OCI-LY3 (cell line): ENCODE measurements around the gene PRICKLE2.

Experiments
- H2AFZ ChIP-seq: fragments of 200-600, 300-600 bp; shearing (Covaris generic); 2 replicates; pipeline ENCODE4 v1.6.0; 2014; ENCODE audit warnings: antibody characterized with exemption, low read depth, low read length
- H3K27ac ChIP-seq: fragments of 200-600, 300-600 bp; sonication (generic); 2 replicates; pipeline ENCODE4 v1.5.1; 2014; ENCODE audit warnings: mild to moderate bottlenecking, low read length, moderate library complexity, mixed read lengths
- H3K27me3 ChIP-seq: fragments of 200-600, 300-600 bp; sonication (generic); 2 replicates; pipeline ENCODE4 v1.6.1; 2014; ENCODE audit warnings: low read depth, low read length, mixed read lengths
- H3K36me3 ChIP-seq: fragments of 200-600, 300-600 bp; sonication (generic); replicated peaks from 2 replicates; pipeline ENCODE3; 2014; ENCODE audit warnings: low read depth, low read length, mixed read lengths
- H3K4me1 ChIP-seq: fragments of 300-600, 200-600 bp; sonication (generic); 2 replicates; pipeline ENCODE4 v1.6.1; 2014; ENCODE audit warnings: low read length, mixed read lengths
- H3K4me2 ChIP-seq: fragments of 200-600, 300-600 bp; sonication (generic); 2 replicates; pipeline ENCODE4 v1.6.1; 2014; ENCODE audit warnings: low read length, mixed read lengths
- H3K4me3 ChIP-seq: fragments of 300-600, 200-600 bp; sonication (generic); 2 replicates; pipeline ENCODE4 v1.5.1; 2014; ENCODE audit warnings: antibody characterized with exemption, mild to moderate bottlenecking, low read length, moderate library complexity
- H3K79me2 ChIP-seq: fragments of 300-600, 200-600 bp; shearing (Covaris generic); 2 replicates; pipeline ENCODE4 v1.6.1; 2014; ENCODE audit warnings: mild to moderate bottlenecking, low read length, mixed read lengths
- H3K9ac ChIP-seq: fragments of 300-600, 200-600 bp; shearing (Covaris generic); 2 replicates; pipeline ENCODE4 v1.6.0; 2014; ENCODE audit warnings: mild to moderate bottlenecking, low read length, moderate library complexity
- H3K9me3 ChIP-seq: fragments of 200-600, 300-600 bp; shearing (Covaris generic); 2 replicates; pipeline ENCODE4 v1.6.1; 2014; ENCODE audit warnings: low read length, mixed read lengths; ENCODE audit not compliant: insufficient read depth
- H4K20me1 ChIP-seq: fragments of 200-600, 300-600 bp; sonication (generic); 2 replicates; pipeline ENCODE4 v1.6.1; 2016; ENCODE audit warnings: low read length, mixed read lengths; ENCODE audit not compliant: insufficient read depth
- EZH2phosphoT487 ChIP-seq: fragments of 200-600 bp; shearing (Covaris generic); IDR thresholded peaks from 2 replicates; pipeline ENCODE4 v1.6.1; 2018; ENCODE audit warnings: antibody characterized with exemption, mixed run types, low read depth
- TF ChIP-seq, protein P1 (sequence below): fragments of 200-600, 300-600 bp; sonication (generic); IDR thresholded peaks from 2 replicates; pipeline ENCODE4 v1.5.1; 2014; ENCODE audit warnings: antibody characterized with exemption, low read length, low read depth

The PRICKLE2 gene

DNA sequence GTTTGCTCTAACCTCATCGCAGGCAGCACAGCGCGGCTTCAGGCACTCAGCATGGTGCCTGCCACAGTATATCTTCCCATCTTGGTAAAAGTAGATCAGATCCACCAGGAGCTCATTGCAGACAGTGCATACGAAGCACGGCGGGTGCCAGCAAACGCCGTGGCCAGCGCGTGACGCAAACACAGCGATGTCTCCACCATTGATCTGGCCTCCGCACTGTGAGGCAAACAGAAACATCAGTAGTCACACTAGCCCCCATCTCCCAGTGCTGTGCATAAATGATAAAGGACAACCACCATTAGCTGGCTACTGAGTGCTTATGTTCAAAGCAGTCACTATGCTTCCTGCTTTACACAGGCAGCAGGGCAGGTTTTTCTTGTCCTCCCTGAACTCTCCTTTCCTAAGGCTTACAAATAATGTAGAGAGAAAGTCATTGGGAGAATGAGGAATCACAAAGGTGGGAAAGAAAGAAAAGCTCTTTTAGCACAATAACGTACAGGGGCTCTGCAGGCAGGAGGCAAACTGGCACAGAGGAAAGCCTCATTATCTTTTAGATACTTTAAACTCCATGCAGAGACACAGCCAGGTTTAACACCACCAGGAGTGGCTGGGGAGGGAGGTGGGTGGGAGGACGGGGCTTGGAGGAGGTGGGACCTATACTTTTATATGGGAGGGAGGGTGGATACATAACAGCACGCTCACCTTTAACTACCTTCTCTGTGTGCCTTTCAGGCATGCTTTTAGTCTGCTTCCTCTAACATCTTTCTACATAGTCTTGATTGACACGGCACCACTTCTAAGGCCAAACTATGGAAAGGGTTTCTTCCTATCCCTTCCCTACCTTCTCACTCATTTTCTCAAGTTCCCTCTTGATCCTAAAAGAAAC, 67.9 kb downstream of the PRICKLE2 start:
- Histone ChIP-seq H3K27ac (no peak overlapping the region), H3K36me3 (no peaks in the 10 kb centered on the region), H2AFZ (no peak overlapping the region), H3K4me2 (no peak overlapping the region), H4K20me1 (no peaks in the 10 kb centered on the region), H3K4me3 (no peak overlapping the region), H3K27me3 (peaks cover 27% of the 10 kb centered on the region), H3K9me3 (no peaks in the 10 kb centered on the region), H3K9ac (no peak overlapping the region), H3K79me2 (no peaks in the 10 kb centered on the region), H3K4me1 (peaks cover 8% of the 10 kb centered on the region)
- TF ChIP-seq EZH2phosphoT487, result no peak
- TF ChIP-seq, protein P1, sequence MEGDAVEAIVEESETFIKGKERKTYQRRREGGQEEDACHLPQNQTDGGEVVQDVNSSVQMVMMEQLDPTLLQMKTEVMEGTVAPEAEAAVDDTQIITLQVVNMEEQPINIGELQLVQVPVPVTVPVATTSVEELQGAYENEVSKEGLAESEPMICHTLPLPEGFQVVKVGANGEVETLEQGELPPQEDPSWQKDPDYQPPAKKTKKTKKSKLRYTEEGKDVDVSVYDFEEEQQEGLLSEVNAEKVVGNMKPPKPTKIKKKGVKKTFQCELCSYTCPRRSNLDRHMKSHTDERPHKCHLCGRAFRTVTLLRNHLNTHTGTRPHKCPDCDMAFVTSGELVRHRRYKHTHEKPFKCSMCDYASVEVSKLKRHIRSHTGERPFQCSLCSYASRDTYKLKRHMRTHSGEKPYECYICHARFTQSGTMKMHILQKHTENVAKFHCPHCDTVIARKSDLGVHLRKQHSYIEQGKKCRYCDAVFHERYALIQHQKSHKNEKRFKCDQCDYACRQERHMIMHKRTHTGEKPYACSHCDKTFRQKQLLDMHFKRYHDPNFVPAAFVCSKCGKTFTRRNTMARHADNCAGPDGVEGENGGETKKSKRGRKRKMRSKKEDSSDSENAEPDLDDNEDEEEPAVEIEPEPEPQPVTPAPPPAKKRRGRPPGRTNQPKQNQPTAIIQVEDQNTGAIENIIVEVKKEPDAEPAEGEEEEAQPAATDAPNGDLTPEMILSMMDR, result no peak

DNA sequence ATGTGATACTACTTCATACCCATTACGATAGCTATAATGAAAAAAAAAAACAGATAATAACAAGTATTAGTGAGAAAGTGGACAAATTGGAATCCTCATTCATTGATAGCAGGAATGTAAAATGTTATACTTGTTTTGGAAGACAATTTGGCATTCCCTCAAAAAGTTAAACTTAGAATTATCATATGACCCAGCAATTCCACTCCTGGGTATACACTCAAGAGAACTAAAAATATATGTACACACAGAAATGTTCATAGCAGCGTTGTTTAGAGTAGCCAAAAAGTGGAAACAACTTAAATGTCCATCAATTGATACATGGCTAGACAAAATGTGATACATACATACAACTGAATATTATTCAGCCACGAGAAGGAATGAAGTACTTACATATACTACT, 69.9 kb downstream of the PRICKLE2 start:
- no peak overlapping the region for H3K4me2 ChIP-seq
- H3K79me2 ChIP-seq, result no peaks in the 10 kb centered on the region
- no peaks in the 10 kb centered on the region for H3K9me3 ChIP-seq
- TF ChIP-seq EZH2phosphoT487, result no peak
- TF ChIP-seq, protein P1, result no peak
- no peak overlapping the region for H3K9ac ChIP-seq
- H3K27ac ChIP-seq, result no peak overlapping the region
- H3K36me3 ChIP-seq, result no peaks in the 10 kb centered on the region
- no peaks in the 10 kb centered on the region for H4K20me1 ChIP-seq
- 0 out of 2 replicates have a peak, but pooled peaks cover 6% of the 10 kb centered on the region for H3K27me3 ChIP-seq
- peaks cover 9% of the 10 kb centered on the region for H3K4me1 ChIP-seq
- no peak overlapping the region for H2AFZ ChIP-seq
- H3K4me3 ChIP-seq, result no peak overlapping the region

DNA sequence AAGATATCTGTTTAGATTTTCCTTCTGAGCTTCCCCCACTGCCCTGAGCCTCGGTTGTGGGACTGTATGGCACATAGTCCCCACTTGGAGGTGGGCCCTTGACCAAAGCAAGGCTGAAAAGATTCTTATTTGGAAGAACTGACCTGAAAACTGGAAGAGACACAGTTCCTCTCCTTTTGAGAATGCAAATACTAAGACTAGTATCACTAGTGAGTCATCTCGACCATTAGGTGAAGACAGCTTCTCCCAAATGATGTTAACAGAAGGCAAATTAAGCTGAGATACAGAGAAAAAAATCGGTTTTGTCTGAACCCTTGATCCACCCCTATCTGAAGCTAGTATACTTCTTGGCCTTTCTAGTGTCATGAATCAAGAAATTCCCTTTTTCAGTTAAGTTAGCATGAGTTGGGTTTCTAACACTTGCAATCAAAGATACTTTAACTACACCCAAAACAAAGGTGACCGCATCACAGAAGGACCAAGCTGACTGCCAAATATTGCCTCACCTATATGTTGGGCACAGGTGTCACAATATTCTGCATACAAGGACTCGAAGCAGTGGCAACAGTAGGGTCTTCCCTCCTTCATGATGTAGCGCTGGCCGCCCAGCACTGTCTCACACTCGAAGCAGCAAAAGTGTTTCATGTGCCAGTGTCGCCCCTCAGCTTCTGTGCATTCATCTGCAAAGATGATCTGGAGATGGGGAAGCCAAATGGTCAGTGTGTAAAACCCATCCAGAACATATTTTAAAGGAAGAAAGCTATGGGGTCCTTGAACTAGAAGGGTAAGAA, 72.4 kb downstream of the PRICKLE2 start:
- no peaks in the 10 kb centered on the region for H3K9me3 ChIP-seq
- no peaks in the 10 kb centered on the region for H3K27me3 ChIP-seq
- H2AFZ ChIP-seq, result no peak overlapping the region
- no peak for TF ChIP-seq EZH2phosphoT487
- peak overlapping the region; percentile 33 for H3K4me2 ChIP-seq
- no peaks in the 10 kb centered on the region for H4K20me1 ChIP-seq
- peaks cover 9% of the 10 kb centered on the region for H3K4me1 ChIP-seq
- no peak overlapping the region for H3K27ac ChIP-seq
- H3K4me3 ChIP-seq, result no peak overlapping the region
- no peaks in the 10 kb centered on the region for H3K79me2 ChIP-seq
- H3K36me3 ChIP-seq, result no peaks in the 10 kb centered on the region
- H3K9ac ChIP-seq, result no peak overlapping the region

DNA sequence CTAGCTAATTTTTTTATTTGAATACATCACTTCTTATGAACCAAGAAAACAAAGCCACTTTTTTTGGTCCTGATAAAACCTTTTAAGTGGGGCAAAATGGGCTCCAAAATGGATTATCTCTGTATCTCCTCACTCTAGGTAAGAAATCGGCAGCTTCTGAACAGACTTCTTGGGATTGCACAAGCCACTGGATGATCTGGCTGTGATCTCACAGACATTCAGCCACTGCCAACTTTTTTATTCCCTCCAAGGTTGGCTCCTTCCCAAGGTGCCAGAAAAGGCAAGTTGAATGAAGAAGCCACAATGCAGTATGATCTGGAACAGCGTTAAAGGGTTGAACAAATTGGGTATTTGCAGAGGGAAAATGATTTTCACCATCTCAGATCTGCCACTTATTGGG, 73.2 kb downstream of the PRICKLE2 start:
- H3K4me2 ChIP-seq, result no peak overlapping the region
- peaks cover 9% of the 10 kb centered on the region for H3K4me1 ChIP-seq
- no peak overlapping the region for H3K9ac ChIP-seq
- no peaks in the 10 kb centered on the region for H4K20me1 ChIP-seq
- no peak overlapping the region for H2AFZ ChIP-seq
- no peaks in the 10 kb centered on the region for H3K36me3 ChIP-seq
- no peaks in the 10 kb centered on the region for H3K79me2 ChIP-seq
- TF ChIP-seq, protein P1, result no peak
- no peak for TF ChIP-seq EZH2phosphoT487
- H3K27ac ChIP-seq, result no peak overlapping the region
- H3K9me3 ChIP-seq, result no peaks in the 10 kb centered on the region
- no peaks in the 10 kb centered on the region for H3K27me3 ChIP-seq
- no peak overlapping the region for H3K4me3 ChIP-seq
